CD4-positive, alpha-beta memory T cell (primary cell): ENCODE results near the gene ADGRV1. TPM values are rescaled to one million over a fixed set of nuclear protein-coding genes. Genes with fewer than 3 reads are reported as not detected.

ENCODE experiments used
- CTCF ChIA-PET: fragments of 350-600 bp; sonication (Branson Sonifier 250); formaldehyde crosslinking; loops from one replicate; lab custom pipeline; 2021; ENCODE audit warnings: inconsistent platforms; ENCODE audit not compliant: partially characterized antibody; lab: Charles Lee
- POLR2A ChIA-PET: fragments of 350-600 bp; sonication (Branson Sonifier 250); formaldehyde crosslinking; loops from one replicate; lab custom pipeline; 2021; ENCODE audit not compliant: partially characterized antibody; lab: Charles Lee
- DNase-seq, 5 donors: peaks; one replicate each; pipeline versions ENCODE4 v3.0.0 to v3.0.0-alpha.2; 2020 to 2022; ENCODE audit warnings: mixed read lengths in 1 of 5
- H3K27ac ChIP-seq: one replicate; pipeline ENCODE4 v1.7.0; 2013; ENCODE audit warnings: low read depth, low read length
- H3K27me3 ChIP-seq: 2 replicates; pipeline ENCODE4 v1.7.0; 2013; ENCODE audit warnings: mild to moderate bottlenecking, low read length, moderate library complexity; ENCODE audit not compliant: insufficient read depth
- H3K36me3 ChIP-seq: 2 replicates; pipeline ENCODE4 v1.7.0; 2013; ENCODE audit warnings: mild to moderate bottlenecking, low read length, moderate library complexity; ENCODE audit not compliant: insufficient read depth
- H3K4me1 ChIP-seq: 2 replicates; pipeline ENCODE4 v1.7.0; 2013; ENCODE audit warnings: mild to moderate bottlenecking, low read length, moderate library complexity; ENCODE audit not compliant: insufficient read depth
- H3K4me3 ChIP-seq, 2 donors: one replicate each; pipeline ENCODE4 v1.7.0; 2013; ENCODE audit warnings: low read length in 2 of 2, mild to moderate bottlenecking in 1 of 2
- H3K9me3 ChIP-seq, 2 donors: one replicate each; pipeline ENCODE4 v1.7.0; 2013; ENCODE audit warnings: low read length in 2 of 2, control low read depth in 1 of 2; ENCODE audit not compliant: control insufficient read depth in 1 of 2
- H3K27ac Mint-ChIP-seq, 7 donors: one replicate each; pipeline ENCODE4 v1.8.0; 2020 to 2021; ENCODE audit warnings: mixed read lengths in 7 of 7, mild to moderate bottlenecking in 6 of 7, inconsistent platforms in 3 of 7, moderate library complexity in 3 of 7
- H3K27me3 Mint-ChIP-seq, 2 donors: one replicate each; pipeline ENCODE4 v1.8.0; 2020 to 2021; ENCODE audit warnings: mixed read lengths in 2 of 2
- H3K36me3 Mint-ChIP-seq, 2 donors: one replicate each; pipeline ENCODE4 v1.8.0; 2020 to 2021; ENCODE audit warnings: mixed read lengths in 2 of 2, inconsistent platforms in 1 of 2, mild to moderate bottlenecking in 1 of 2
- H3K4me1 Mint-ChIP-seq, 4 donors: one replicate each; pipeline ENCODE4 v1.8.0; 2020 to 2021; ENCODE audit warnings: mixed read lengths in 4 of 4, mild to moderate bottlenecking in 1 of 4
- H3K4me3 Mint-ChIP-seq, 8 donors: one replicate each; pipeline ENCODE4 v1.8.0; 2020 to 2021; ENCODE audit warnings: mixed read lengths in 8 of 8, mild to moderate bottlenecking in 7 of 8, moderate library complexity in 6 of 8, inconsistent platforms in 3 of 8
- H3K9me3 Mint-ChIP-seq, 8 donors: one replicate each; pipeline ENCODE4 v1.8.0; 2020 to 2021; ENCODE audit warnings: mixed read lengths in 8 of 8, mild to moderate bottlenecking in 5 of 8, inconsistent platforms in 3 of 8, moderate library complexity in 1 of 8
- intact Hi-C: fragments of 100-400 bp; cut with micrococcal nuclease; formaldehyde crosslinking; loops from one replicate; pipeline ENCODE4 v1.15.1; 2023
- polyA plus RNA-seq, 2 donors: library from polyadenylated mRNA; unstranded; fragments of 300-500 nt; fragmentation: Illumina TruSeq; gene quantifications; one replicate each; pipeline ENCODE4 v1.2.3, GENCODE V29; 2021
- total RNA-seq, 2 experiments: library from RNA; stranded (reverse); gene quantifications; one replicate each; pipeline ENCODE4 v1.2.3, GENCODE V29; 2021

The ADGRV1 gene
- total and polyA plus RNA-seq, 4 experiments from 2014 or later: 0.09 to 0.22 TPM; not detected in 2

- Histone ChIP-seq H3K27me3 (no peaks in the 10 kb centered on the region), H3K27ac (peak within 1 kb of the TSS; percentile 98), H3K4me1 (peaks cover 35% of the 10 kb centered on the region), H3K36me3 (no peaks in the 10 kb centered on the region), H3K9me3 (no peaks in the 10 kb centered on the region), H3K4me3 (peak within 1 kb of the TSS; percentile 83 to 93)
- CTCF ChIA-PET: interaction anchor here (0.9 to 3.8 kb wide), 14 partner anchors 8 to 1805 kb away, joined by 3 to 89 read pairs (median 4); partner anchors contain the start of genes CETN3, MBLAC2 and POLR3G
- H3K27me3 Mint-ChIP-seq: peaks cover 9 to 12% of the 10 kb centered on the region in 2 donors
- H3K27ac Mint-ChIP-seq: peak within 1 kb of the TSS; percentile 97 to 100 (median 99)
- H3K9me3 Mint-ChIP-seq: peaks cover 0 to 3% (median 0%) of the 10 kb centered on the region in 8 donors
- H3K4me3 Mint-ChIP-seq: peak within 1 kb of the TSS; percentile 97 to 100 (median 99)
- peaks cover 9 to 21% of the 10 kb centered on the region in 2 donors for H3K36me3 Mint-ChIP-seq
- peak; percentile 95 to 97 (median 96) for DNase-seq
- intact Hi-C loops: loop anchor here (1.0 kb wide), 2 partner anchors 55 to 120 kb away; partner anchors contain the start of genes CETN3, MBLAC2 and POLR3G
- peaks cover 25 to 42% (median 34%) of the 10 kb centered on the region in 4 donors for H3K4me1 Mint-ChIP-seq
- POLR2A ChIA-PET: interaction anchor here (1.0 to 3.4 kb wide), 5 partner anchors 55 to 854 kb away, joined by 4 to 50 read pairs (median 14); partner anchors contain the start of genes ARRDC3, CETN3, MBLAC2 and POLR3G
Observed at GRCh38 chr5:90529194-90529938, 29.2 kb upstream of the ADGRV1 start, which contains the start of gene LYSMD3. Gene LYSMD3 (minus strand): TSS chr5:90529584. CDS start chr5:90525289, 4,295 bp downstream.

DNA sequence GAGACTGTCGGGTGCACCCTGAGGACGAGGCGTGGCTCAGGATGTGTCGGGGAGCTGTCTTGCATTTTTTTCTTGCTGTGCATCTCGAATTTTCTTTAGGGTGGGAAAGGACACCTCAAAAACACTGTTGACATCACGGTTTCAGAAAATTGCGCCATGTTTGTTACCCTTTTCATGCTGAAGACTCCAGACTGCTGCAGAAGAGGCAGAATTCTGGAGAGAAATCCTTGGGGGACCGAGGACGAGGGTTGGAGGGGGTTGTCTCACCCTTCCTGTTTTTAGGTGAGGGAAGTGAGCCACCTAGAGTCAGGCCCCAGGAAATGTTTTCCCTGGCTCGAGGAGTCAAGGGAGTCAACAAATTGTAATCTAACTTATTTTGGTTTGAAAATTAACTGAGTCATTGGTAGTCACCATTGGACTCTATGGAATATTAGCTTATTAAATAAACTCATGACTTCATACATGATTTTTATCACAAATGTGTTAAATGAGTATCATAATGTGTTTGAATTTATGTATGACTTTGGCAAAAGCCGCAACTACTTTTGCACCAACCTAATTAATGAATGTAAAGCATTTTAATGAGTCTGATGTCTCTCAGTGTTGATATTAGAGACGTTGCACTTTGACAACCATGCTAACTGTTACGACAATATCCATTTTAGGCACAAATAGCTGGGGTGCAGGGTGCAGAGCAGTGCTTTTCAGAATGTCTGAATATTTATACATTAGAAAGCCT, 28.5 kb upstream of the ADGRV1 start:
- Mint-ChIP-seq H3K27ac (peak overlapping the region; percentile 97 to 100 (median 99)), H3K36me3 (peaks cover 5 to 16% of the 10 kb centered on the region in 2 donors), H3K4me1 (peaks cover 23 to 39% (median 30%) of the 10 kb centered on the region in 4 donors), H3K27me3 (peaks cover 12 to 13% of the 10 kb centered on the region in 2 donors), H3K4me3 (peak overlapping the region; percentile 97 to 100 (median 99)), H3K9me3 (peaks cover 0 to 3% (median 0%) of the 10 kb centered on the region in 8 donors)
- DNase-seq: peak in 2 of 5 donors; percentile 90 to 91
- ChIA-PET CTCF (interaction anchor here (0.6 to 3.8 kb wide), 22 partner anchors 9 to 1805 kb away, joined by 3 to 89 read pairs (median 4); partner anchors contain the start of genes CETN3, MBLAC2 and POLR3G), POLR2A (interaction anchor here (1.9 to 3.4 kb wide), 4 partner anchors 55 to 853 kb away, joined by 8 to 50 read pairs (median 26); partner anchors contain the start of genes ARRDC3, CETN3, MBLAC2 and POLR3G)
- H3K27me3 ChIP-seq: no peaks in the 10 kb centered on the region
- intact Hi-C loops: loop anchor here (1.0 kb wide), 3 partner anchors 56 to 121 kb away; partner anchors contain the start of genes CETN3, MBLAC2 and POLR3G
- peak overlapping the region; percentile 4 to 93 for H3K4me3 ChIP-seq
- no peaks in the 10 kb centered on the region for H3K36me3 ChIP-seq
- H3K4me1 ChIP-seq: peaks cover 35% of the 10 kb centered on the region
- H3K9me3 ChIP-seq: no peaks in the 10 kb centered on the region
- H3K27ac ChIP-seq: peak overlapping the region; percentile 98

DNA sequence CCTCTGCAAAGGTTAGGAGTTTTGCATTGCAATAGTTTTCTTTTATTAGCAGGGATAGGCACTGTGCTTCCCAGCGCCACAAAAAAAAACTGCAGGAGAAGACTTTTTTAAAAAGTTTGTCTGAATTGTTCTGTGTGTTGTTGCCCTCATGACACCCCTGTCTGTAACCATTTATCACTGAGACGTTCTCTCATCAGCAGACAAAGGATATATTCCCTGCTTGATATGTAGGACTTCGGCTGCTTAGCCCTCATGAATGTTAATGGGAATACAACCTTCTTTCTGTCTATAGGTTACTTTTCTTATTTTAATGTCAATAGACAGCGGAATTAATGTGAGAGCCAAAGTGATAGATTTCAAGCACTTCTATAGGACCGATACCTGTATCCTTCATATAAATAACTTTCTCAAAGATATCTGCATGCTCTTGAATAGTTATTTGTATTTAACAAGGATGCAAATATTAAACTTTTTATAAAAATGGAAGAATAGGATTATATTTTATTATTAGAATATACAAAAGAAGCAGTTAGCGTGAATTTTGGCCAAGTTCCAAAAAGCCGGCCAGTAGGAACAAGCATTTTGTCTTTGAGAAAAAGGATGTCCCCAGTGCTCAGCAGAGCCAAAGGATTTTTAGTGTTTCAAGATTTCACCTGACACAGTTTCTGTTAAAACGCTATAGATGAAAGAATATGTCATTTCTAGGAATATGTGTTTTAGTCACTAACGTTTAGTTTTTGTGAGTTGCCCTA, 27.7 kb upstream of the ADGRV1 start:
- H3K9me3 ChIP-seq: no peaks in the 10 kb centered on the region
- H3K27me3 ChIP-seq: no peaks in the 10 kb centered on the region
- no peak overlapping the region for H3K27ac ChIP-seq
- ChIA-PET CTCF (interaction anchor here (0.6 to 3.8 kb wide), 20 partner anchors 10 to 1801 kb away, joined by 3 to 89 read pairs (median 4); partner anchors contain the start of genes CETN3, MBLAC2 and POLR3G), POLR2A (interaction anchor here (1.9 to 3.4 kb wide), 4 partner anchors 56 to 852 kb away, joined by 8 to 50 read pairs (median 26); partner anchors contain the start of genes ARRDC3, CETN3, MBLAC2 and POLR3G)
- intact Hi-C loops: loop anchor here (1.0 kb wide), 1 partner anchor 92 kb away; no protein-coding TSS in a partner anchor
- Mint-ChIP-seq H3K27me3 (peaks cover 18% of the 10 kb centered on the region in 2 donors), H3K4me1 (peaks cover 22 to 38% (median 29%) of the 10 kb centered on the region in 4 donors), H3K4me3 (peak overlapping the region in 4 of 8 donors; percentile 33 to 99 (median 99)), H3K9me3 (peaks cover 0 to 3% (median 0%) of the 10 kb centered on the region in 8 donors), H3K27ac (peak overlapping the region in 5 of 7 donors; percentile 17 to 99 (median 98)), H3K36me3 (peaks cover 4 to 15% of the 10 kb centered on the region in 2 donors)
- peaks cover 35% of the 10 kb centered on the region for H3K4me1 ChIP-seq
- no peak for DNase-seq
- no peaks in the 10 kb centered on the region for H3K36me3 ChIP-seq
- H3K4me3 ChIP-seq: no peak overlapping the region

DNA sequence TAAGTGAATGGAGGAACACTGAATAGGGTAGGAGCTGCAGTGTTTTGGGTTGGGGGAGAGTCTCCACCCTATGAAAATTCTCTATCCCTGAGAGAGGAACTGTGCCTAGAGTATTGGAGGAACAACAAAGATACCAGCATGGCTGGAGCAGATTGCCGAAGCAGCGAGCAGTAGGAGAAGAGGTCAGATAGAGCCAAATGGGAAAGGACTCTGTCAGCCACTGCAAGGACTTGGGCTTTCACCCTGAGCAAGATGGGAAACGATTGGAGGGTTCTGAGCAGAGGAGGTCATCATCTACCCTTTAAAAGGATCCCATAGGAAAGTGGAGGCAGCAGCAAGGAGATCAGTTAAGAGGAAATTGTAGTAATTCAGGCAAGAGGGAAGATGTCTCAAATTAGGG, 24.8 kb upstream of the ADGRV1 start:
- H3K27me3 Mint-ChIP-seq: peaks cover 20 to 24% of the 10 kb centered on the region in 2 donors
- no peak overlapping the region for H3K27ac Mint-ChIP-seq
- intact Hi-C loops: no loop called here

GRCh38 chr5:90534922-90535321, 23.7 kb upstream of the ADGRV1 start:
- H3K27ac Mint-ChIP-seq: no peak overlapping the region
- intact Hi-C loops: no loop called here
- no peaks in the 10 kb centered on the region for H3K27me3 ChIP-seq
- H3K36me3 Mint-ChIP-seq: peaks cover 0 to 2% of the 10 kb centered on the region in 2 donors
- no peak overlapping the region for H3K4me3 Mint-ChIP-seq
- CTCF ChIA-PET: no interaction called here
- no peaks in the 10 kb centered on the region for H3K36me3 ChIP-seq
- peaks cover 0 to 4% (median 2%) of the 10 kb centered on the region in 4 donors for H3K4me1 Mint-ChIP-seq
- no peak overlapping the region for H3K4me3 ChIP-seq
- DNase-seq: no peak
- POLR2A ChIA-PET: no interaction called here
- peaks cover 6% of the 10 kb centered on the region for H3K4me1 ChIP-seq
- H3K9me3 Mint-ChIP-seq: peaks cover 0 to under 1% (median 0%) of the 10 kb centered on the region in 8 donors
- H3K9me3 ChIP-seq: no peaks in the 10 kb centered on the region
- H3K27me3 Mint-ChIP-seq: peaks cover 21 to 30% of the 10 kb centered on the region in 2 donors
- H3K27ac ChIP-seq: no peak overlapping the region

More for the DNA sequence above, 24.8 kb upstream of the ADGRV1 start:
- Mint-ChIP-seq H3K4me1 (peaks cover 1 to 12% (median 5%) of the 10 kb centered on the region in 4 donors), H3K36me3 (peaks cover 0 to 6% of the 10 kb centered on the region in 2 donors), H3K4me3 (no peak overlapping the region), H3K9me3 (peaks cover 0 to 3% (median 0%) of the 10 kb centered on the region in 8 donors)
- peaks cover 6% of the 10 kb centered on the region for H3K4me1 ChIP-seq
- H3K27me3 ChIP-seq: no peaks in the 10 kb centered on the region
- no peak for DNase-seq
- H3K4me3 ChIP-seq: no peak overlapping the region
- H3K36me3 ChIP-seq: no peaks in the 10 kb centered on the region
- POLR2A ChIA-PET: no interaction called here
- H3K9me3 ChIP-seq: no peaks in the 10 kb centered on the region
- CTCF ChIA-PET: interaction anchor here (2.2 kb wide), 2 partner anchors 95 to 1805 kb away, joined by 9 to 13 read pairs; no protein-coding TSS in a partner anchor
- H3K27ac ChIP-seq: no peak overlapping the region

GRCh38 chr5:90542827-90543519, 15.6 kb upstream of the ADGRV1 start:
- no peak overlapping the region for H3K4me3 Mint-ChIP-seq
- no peak overlapping the region for H3K27ac Mint-ChIP-seq
- peaks cover 28 to 39% of the 10 kb centered on the region in 2 donors for H3K27me3 Mint-ChIP-seq

More at GRCh38 chr5:90542827-90543519, 15.6 kb upstream of the ADGRV1 start:
- Histone ChIP-seq H3K4me3 (no peak overlapping the region), H3K36me3 (no peaks in the 10 kb centered on the region), H3K4me1 (no peaks in the 10 kb centered on the region), H3K9me3 (no peaks in the 10 kb centered on the region), H3K27ac (no peak overlapping the region), H3K27me3 (no peaks in the 10 kb centered on the region)
- Mint-ChIP-seq H3K4me1 (no peaks in the 10 kb centered on the region), H3K36me3 (no peaks in the 10 kb centered on the region), H3K9me3 (no peaks in the 10 kb centered on the region)
- intact Hi-C loops: no loop called here
- DNase-seq: no peak
- ChIA-PET CTCF (no interaction called here), POLR2A (no interaction called here)
